Right cardiac atrium (tissue), 5 donors: ENCODE results near the gene EFCAB8. TPM values are rescaled to one million over a fixed set of nuclear protein-coding genes. Genes with fewer than 3 reads are reported as not detected.
A peak's percentile ranks its signal among the peaks of the same experiment; 100 is the strongest.

Source experiments
- ATAC-seq, 2 donors: fragments of 200-7000 bp; cut with Tn5 transposase; one replicate each; pipeline versions ENCODE4 v1.8.0 to v1.9.1; 2020; ENCODE audit warnings: moderate library complexity in 2 of 2, mild to moderate bottlenecking in 1 of 2
- DNase-seq, 3 donors: peaks; one replicate each; pipeline ENCODE4 v3.0.0-alpha.2; 2020
- H3K27ac ChIP-seq: one replicate; pipeline ENCODE4 v1.5.1; 2013; ENCODE audit warnings: mild to moderate bottlenecking, low read length, control low read depth, moderate library complexity
- H3K27me3 ChIP-seq: one replicate; pipeline ENCODE4 v1.6.1; 2013; ENCODE audit not compliant: control insufficient read depth, insufficient read depth
- H3K4me1 ChIP-seq: one replicate; pipeline ENCODE4 v1.6.1; 2013; ENCODE audit warnings: low read length; ENCODE audit not compliant: control insufficient read depth, insufficient read depth
- H3K4me3 ChIP-seq: one replicate; pipeline ENCODE4 v1.5.1; 2013; ENCODE audit warnings: low read length, control low read depth
- H3K9me3 ChIP-seq: one replicate; pipeline ENCODE4 v1.6.1; 2013; ENCODE audit warnings: low read length; ENCODE audit not compliant: control insufficient read depth
- WGBS: extraction: QIAGEN DNeasy Blood & Tissue Kit; methylation state at CpG from one replicate; pipeline ENCODE4 v1.1.7; 2013; 5-methylcytosine and 5-hydroxymethylcytosine counted together
- intact Hi-C, 4 donors: fragments of 100-400 bp; cut with DNase I; formaldehyde crosslinking; loops; one replicate each; pipeline versions ENCODE4 v1.11.0 to v1.14.0; 2022 to 2023
- polyA plus RNA-seq: library from polyadenylated mRNA; stranded (reverse); fragments of 200-250 nt; gene quantifications from one replicate; pipeline ENCODE4 v1.2.3, GENCODE V29; 2013
- total RNA-seq, 4 donors: library from RNA; stranded (reverse); fragmentation: NEBNext Ultra II Directional; extraction: Animal tissue kit (Norgen Biotek cat#: 25700); gene quantifications; one replicate each; pipeline ENCODE4 v1.2.1, GENCODE V29; 2021
- donor health status: healthy with polysubstance abuse.
- donor health status: DM: no; HTN: yes; CAD: no.
- donor health status: DM: no; HTN: no; CAD: no.
- donor health status: DM: no; HTN: yes; CAD: no; lungs with severe emphysema.
- donor health status: DM: yes; HTN: yes; CAD: no.

EFCAB8 gene
- total and polyA plus RNA-seq, 5 donors: 0.20 to 0.64 TPM; not detected in 3

- no peaks in the 10 kb centered on the region for H3K9me3 ChIP-seq
- no peak overlapping the region for H3K4me3 ChIP-seq
- no peak overlapping the region for H3K27ac ChIP-seq
- H3K4me1 ChIP-seq: no peaks in the 10 kb centered on the region
- DNase-seq (no peak), ATAC-seq (no peak)
- H3K27me3 ChIP-seq: no peaks in the 10 kb centered on the region
- intact Hi-C loops: no loop called here
- 62% methylated on average over 3 of the region's 3 CpGs for WGBS
Observed at GRCh38 chr20:32991383-32991782, 132.7 kb downstream of the EFCAB8 start.

GRCh38 chr20:32991792-32992641 is 133.3 kb downstream of the EFCAB8 start:
- ATAC-seq: no peak
- DNase-seq: no peak
- Histone ChIP-seq H3K9me3 (no peaks in the 10 kb centered on the region), H3K4me1 (no peaks in the 10 kb centered on the region), H3K4me3 (no peak overlapping the region), H3K27ac (no peak overlapping the region), H3K27me3 (no peaks in the 10 kb centered on the region)
- intact Hi-C loops: no loop called here
- WGBS: 82% methylated on average over 8 of the region's 8 CpGs

- ATAC-seq (no peak), DNase-seq (no peak)
- no peaks in the 10 kb centered on the region for H3K4me1 ChIP-seq
- intact Hi-C loops: no loop called here
- no peak overlapping the region for H3K4me3 ChIP-seq
- 82% methylated on average over 8 of the region's 8 CpGs for WGBS
- H3K27me3 ChIP-seq: no peaks in the 10 kb centered on the region
- no peak overlapping the region for H3K27ac ChIP-seq
- no peaks in the 10 kb centered on the region for H3K9me3 ChIP-seq
Observed at GRCh38 chr20:32993496-32994050, 134.8 kb downstream of the EFCAB8 start.

- no peak overlapping the region for H3K4me3 ChIP-seq
- H3K4me1 ChIP-seq: no peaks in the 10 kb centered on the region
- H3K27ac ChIP-seq: no peak overlapping the region
- DNase-seq (no peak), ATAC-seq (no peak)
- no peaks in the 10 kb centered on the region for H3K9me3 ChIP-seq
- intact Hi-C loops: no loop called here
- H3K27me3 ChIP-seq: no peaks in the 10 kb centered on the region
Observed at GRCh38 chr20:32995802-32996201, 137.1 kb downstream of the EFCAB8 start.

- no peak for DNase-seq
- Histone ChIP-seq H3K27ac (no peak overlapping the region), H3K9me3 (no peaks in the 10 kb centered on the region), H3K4me3 (no peak overlapping the region), H3K4me1 (no peaks in the 10 kb centered on the region), H3K27me3 (no peaks in the 10 kb centered on the region)
- no peak for ATAC-seq
- intact Hi-C loops: no loop called here
- 73% methylated on average over 2 of the region's 2 CpGs for WGBS
Observed at GRCh38 chr20:32997431-32997830, 138.7 kb downstream of the EFCAB8 start.

- DNase-seq (peak in 1 of 3 donors; percentile 3), ATAC-seq (no peak)
- intact Hi-C loops: no loop called here
- Histone ChIP-seq H3K9me3 (no peaks in the 10 kb centered on the region), H3K27me3 (no peaks in the 10 kb centered on the region), H3K4me1 (no peaks in the 10 kb centered on the region), H3K4me3 (no peak overlapping the region), H3K27ac (no peak overlapping the region)
- WGBS: 56% methylated on average over 9 of the region's 9 CpGs
Observed at GRCh38 chr20:32999603-33000250, 141.0 kb downstream of the EFCAB8 start.

- Histone ChIP-seq H3K27me3 (no peaks in the 10 kb centered on the region), H3K4me3 (no peak overlapping the region), H3K27ac (no peak overlapping the region), H3K9me3 (no peaks in the 10 kb centered on the region), H3K4me1 (no peaks in the 10 kb centered on the region)
- intact Hi-C loops: no loop called here
- ATAC-seq (peak in 1 of 2 donors; percentile 26), DNase-seq (peak in 1 of 3 donors; percentile 23)
- WGBS: 57% methylated on average over 9 of the region's 9 CpGs
Observed at GRCh38 chr20:33000802-33001466, 142.2 kb downstream of the EFCAB8 start.

GRCh38 chr20:33002087-33002808 is 143.5 kb downstream of the EFCAB8 start:
- Histone ChIP-seq H3K27me3 (no peaks in the 10 kb centered on the region), H3K27ac (no peak overlapping the region), H3K4me1 (no peaks in the 10 kb centered on the region), H3K9me3 (no peaks in the 10 kb centered on the region), H3K4me3 (no peak overlapping the region)
- 78% methylated on average over 7 of the region's 7 CpGs for WGBS
- DNase-seq (peak in 1 of 3 donors; percentile 32), ATAC-seq (no peak)
- intact Hi-C loops: no loop called here

- intact Hi-C loops: no loop called here
Observed at GRCh38 chr20:33004141-33004751, 145.5 kb downstream of the EFCAB8 start, which contains the start of gene SUN5. SUN5 (minus strand) TSS chr20:33004433; CDS start chr20:33004340, 93 bp downstream.

GRCh38 chr20:33005132-33005566 is 146.4 kb downstream of the EFCAB8 start:
- intact Hi-C loops: no loop called here
- DNase-seq (no peak), ATAC-seq (no peak)
- H3K27ac ChIP-seq: no peak overlapping the region
- 47% methylated on average over 4 of the region's 4 CpGs for WGBS
- H3K27me3 ChIP-seq: no peaks in the 10 kb centered on the region
- no peaks in the 10 kb centered on the region for H3K9me3 ChIP-seq
- H3K4me1 ChIP-seq: no peaks in the 10 kb centered on the region
- H3K4me3 ChIP-seq: no peak overlapping the region

More at GRCh38 chr20:33004141-33004751, 145.5 kb downstream of the EFCAB8 start, which contains the start of gene SUN5:
- no peak within 1 kb of the TSS for H3K4me3 ChIP-seq
- DNase-seq (no peak), ATAC-seq (no peak)
- no peaks in the 10 kb centered on the region for H3K9me3 ChIP-seq
- 80% methylated on average over 6 of the region's 6 CpGs for WGBS
- no peaks in the 10 kb centered on the region for H3K4me1 ChIP-seq
- no peak within 1 kb of the TSS for H3K27ac ChIP-seq
- H3K27me3 ChIP-seq: no peaks in the 10 kb centered on the region
